AG10803 (cell line): ENCODE measurements around the gene OCA2.

Experiments
- DNase-seq: peaks from one replicate; pipeline ENCODE4 v3.0.0; 2010; ENCODE audit warnings: low read depth
- H3K4me3 ChIP-seq: 2 replicates; pipeline ENCODE4 v1.5.1; 2011; ENCODE audit warnings: mild to moderate bottlenecking, low read length, control low read depth
- CTCF ChIP-seq: conservative IDR thresholded peaks from 2 replicates; pipeline ENCODE4 v1.5.1; 2011; ENCODE audit warnings: mild to moderate bottlenecking, low read length, control low read depth, inconsistent platforms

Gene OCA2

GRCh38 chr15:27774191-27774590, 324.9 kb downstream of the OCA2 start:
- no peak for TF ChIP-seq CTCF
- no peak for DNase-seq
- H3K4me3 ChIP-seq, result no peak overlapping the region

GRCh38 chr15:27771892-27772291, 327.2 kb downstream of the OCA2 start:
- no peak for TF ChIP-seq CTCF
- DNase-seq, result no peak
- no peak overlapping the region for H3K4me3 ChIP-seq

- TF ChIP-seq CTCF, result no peak
- DNase-seq, result no peak
- H3K4me3 ChIP-seq, result no peak overlapping the region
Observed at GRCh38 chr15:27770769-27771554, 328.2 kb downstream of the OCA2 start.

- TF ChIP-seq CTCF, result no peak
- no peak for DNase-seq
- H3K4me3 ChIP-seq, result no peak overlapping the region
Observed at GRCh38 chr15:27770086-27770607, 329.0 kb downstream of the OCA2 start.

- no peak for DNase-seq
- H3K4me3 ChIP-seq, result no peak overlapping the region
- TF ChIP-seq CTCF, result no peak
Observed at GRCh38 chr15:27769652-27770051, 329.5 kb downstream of the OCA2 start.

- no peak for TF ChIP-seq CTCF
- no peak for DNase-seq
- no peak overlapping the region for H3K4me3 ChIP-seq
Observed at GRCh38 chr15:27768732-27769475, 330.2 kb downstream of the OCA2 start.
